Stimulated activated CD8-positive, alpha-beta memory T cell treated with anti-CD3 and anti-CD28 coated beads, Interleukin-4, amount 100 ng/mL, for 4 hours (primary cell): ENCODE data around the gene TMEM132C.

Experiments used
- DNase-seq, 2 donors: peaks; one replicate each; pipeline ENCODE4 v3.0.0-alpha.2; 2020; ENCODE audit warnings: low read depth in 2 of 2, low spot score in 1 of 2

TMEM132C gene

GRCh38 chr12:128288357-128288756 lies 21.4 kb downstream of the TMEM132C start:
- no peak for DNase-seq

DNA sequence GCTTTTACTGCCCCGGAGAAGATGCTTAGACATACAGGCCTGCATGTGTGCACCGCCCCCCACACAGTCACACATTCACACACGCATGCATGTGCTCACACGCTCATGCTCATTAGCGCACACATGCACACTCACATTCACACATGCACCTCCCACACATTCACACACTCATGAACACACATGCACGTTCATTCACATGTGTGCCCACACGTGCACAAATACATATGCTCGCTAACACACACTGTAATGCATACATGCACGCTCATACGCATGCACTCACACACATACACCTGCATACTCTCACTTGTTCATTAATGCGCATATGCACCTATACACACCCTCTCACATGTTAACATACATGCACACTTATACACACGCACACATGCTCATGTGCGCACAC lies 21.9 kb downstream of the TMEM132C start:
- DNase-seq, result no peak

DNA sequence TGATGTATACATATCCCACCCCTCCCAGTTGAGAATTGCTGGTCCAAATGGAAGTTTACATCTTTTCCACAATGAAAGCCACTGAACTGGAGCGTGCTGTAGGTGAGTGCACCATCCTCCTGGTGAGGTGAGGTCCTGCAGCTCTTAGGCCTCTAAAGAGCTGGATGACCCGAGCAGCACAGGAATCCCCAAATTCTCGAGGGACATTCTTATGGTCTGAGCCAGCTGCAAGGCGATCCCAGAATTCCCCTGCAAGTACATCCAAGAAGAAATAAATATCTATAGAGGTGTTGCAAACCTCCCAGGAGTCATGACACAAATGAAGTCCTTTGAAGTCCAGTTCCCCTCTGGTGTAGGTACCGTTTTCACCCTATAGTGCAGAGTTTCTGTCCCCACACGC lies 24.0 kb downstream of the TMEM132C start:
- no peak for DNase-seq

- DNase-seq, result no peak
These were observed 31.2 kb downstream of the TMEM132C start for GRCh38 chr12:128298091-128298748.

GRCh38 chr12:128305336-128305892 lies 38.4 kb downstream of the TMEM132C start:
- no peak for DNase-seq

DNA sequence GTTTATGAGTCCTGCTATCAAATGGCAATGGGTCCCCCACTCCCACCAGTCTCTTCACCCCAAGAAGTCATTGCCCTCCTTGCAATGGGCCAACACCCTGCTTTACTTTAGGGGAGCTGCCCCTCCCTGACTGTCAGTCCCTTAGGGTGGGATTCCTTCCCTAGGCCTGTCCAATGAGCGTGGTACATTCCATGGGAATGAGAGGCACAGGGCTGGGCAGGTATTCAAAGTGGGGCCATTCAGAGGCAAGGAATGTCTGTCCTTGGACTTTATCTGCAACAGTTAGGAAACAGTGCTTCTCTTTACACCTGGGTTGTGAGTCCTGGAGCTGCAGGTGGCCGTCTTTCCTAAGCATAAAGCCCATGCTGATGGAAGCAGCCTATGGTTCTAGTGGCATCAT lies 40.8 kb downstream of the TMEM132C start:
- DNase-seq, result no peak

- DNase-seq, result no peak
These were observed 45.7 kb downstream of the TMEM132C start for GRCh38 chr12:128312661-128313060.

DNA sequence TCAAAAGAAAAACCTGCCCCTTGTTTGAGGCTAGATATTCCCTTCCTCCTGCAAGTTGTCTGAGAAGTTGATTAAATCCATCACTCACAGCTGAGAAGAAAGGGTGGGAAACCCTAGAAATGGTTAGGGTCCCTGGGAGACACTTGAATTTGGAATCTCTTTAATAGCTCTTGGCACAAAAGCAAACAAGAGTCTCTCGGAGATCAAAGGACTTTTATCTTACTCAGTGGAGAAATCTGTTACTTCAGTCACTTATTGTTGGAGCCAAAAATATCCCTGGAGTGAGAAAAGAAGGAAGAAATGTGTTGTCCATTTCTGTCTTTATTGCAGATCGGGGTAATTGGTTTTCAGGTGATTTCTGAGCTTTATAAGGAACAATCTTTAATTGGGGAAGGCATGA lies 47.0 kb downstream of the TMEM132C start:
- DNase-seq, result no peak

- no peak for DNase-seq
These were observed 47.6 kb downstream of the TMEM132C start for GRCh38 chr12:128314611-128315010.

DNA sequence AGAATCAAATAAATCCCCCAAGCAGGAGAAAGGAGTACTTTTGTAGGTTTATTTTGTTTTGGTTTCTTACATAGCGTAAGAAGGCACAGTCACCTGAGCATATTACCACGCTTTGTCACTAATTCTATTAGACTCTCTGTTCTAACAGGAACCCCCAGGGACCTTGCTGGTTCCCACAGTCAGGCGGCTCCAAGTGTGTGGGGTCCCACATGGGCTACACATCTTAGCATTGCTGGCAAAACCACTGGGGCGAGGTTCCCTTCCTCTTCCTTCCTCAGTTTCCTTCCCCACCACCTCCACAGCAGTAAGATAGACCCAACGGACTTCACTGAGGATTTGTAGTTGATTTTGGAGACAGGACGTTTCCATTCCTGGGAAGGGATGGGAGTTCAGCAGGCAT lies 49.1 kb downstream of the TMEM132C start:
- DNase-seq, result no peak

- no peak for DNase-seq
These were observed 50.1 kb downstream of the TMEM132C start for GRCh38 chr12:128316973-128317526.

- no peak for DNase-seq
These were observed 51.4 kb downstream of the TMEM132C start for GRCh38 chr12:128318341-128318740.

DNA sequence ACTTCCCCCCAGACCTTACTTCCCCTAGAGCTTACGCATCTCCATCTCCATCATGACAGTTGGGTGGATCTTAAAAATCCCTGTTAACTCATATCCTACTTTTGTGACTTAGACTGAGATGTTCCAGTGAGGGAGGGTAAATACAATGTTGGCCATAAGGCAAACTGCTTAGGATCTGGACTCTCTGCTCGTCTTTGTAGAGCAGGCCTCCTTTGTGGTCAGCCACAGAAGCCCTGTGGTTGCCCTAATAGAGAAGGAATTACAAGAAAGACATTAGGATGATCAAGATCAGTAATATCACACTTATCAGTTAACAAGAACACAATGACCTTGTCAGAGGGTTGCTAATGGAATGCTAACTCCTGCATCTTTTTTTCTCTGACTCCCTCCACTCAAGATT lies 52.0 kb downstream of the TMEM132C start:
- no peak for DNase-seq

DNA sequence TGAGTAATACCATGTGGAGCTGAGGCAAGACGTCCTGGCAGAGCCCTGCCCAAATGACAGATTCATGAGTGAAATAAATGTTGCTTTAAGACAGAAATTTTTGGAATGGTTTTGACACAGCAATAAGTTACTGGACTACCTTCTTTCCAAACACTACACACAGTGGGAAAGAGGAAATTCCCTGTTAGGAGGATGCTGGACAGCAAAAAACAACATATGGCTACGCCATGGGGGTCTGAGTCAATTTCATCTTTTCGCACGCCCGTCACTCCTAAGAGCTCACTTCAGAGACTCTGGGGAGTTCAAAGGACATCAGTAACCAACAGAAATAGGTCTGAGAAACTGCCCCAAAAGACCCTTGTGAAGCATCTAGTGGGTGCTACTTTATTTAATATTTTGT lies 55.4 kb downstream of the TMEM132C start:
- DNase-seq, result no peak

- DNase-seq, result no peak
These were observed 56.4 kb downstream of the TMEM132C start for GRCh38 chr12:128323145-128323920.

DNA sequence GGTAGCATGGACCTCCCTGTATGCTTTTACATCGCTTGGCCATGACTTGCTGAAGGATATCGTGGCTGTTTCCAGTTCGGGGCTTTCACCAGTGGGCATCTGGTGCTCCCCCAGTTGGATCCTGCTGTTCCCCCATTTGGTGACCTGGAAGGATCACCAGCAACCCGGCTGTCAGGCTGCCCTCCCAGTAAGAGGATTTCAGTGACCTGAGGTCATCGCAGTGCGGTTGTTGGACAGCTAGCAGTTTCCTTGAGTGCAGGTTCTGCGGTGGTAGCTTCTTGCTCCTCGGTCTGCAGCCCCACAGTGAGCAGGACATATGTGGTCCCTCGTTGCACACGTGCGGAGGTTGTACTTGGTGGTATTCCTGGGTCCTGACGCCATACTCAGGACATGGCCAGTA lies 58.7 kb downstream of the TMEM132C start:
- DNase-seq, result no peak

GRCh38 chr12:128326406-128326805 lies 59.4 kb downstream of the TMEM132C start:
- no peak for DNase-seq

DNA sequence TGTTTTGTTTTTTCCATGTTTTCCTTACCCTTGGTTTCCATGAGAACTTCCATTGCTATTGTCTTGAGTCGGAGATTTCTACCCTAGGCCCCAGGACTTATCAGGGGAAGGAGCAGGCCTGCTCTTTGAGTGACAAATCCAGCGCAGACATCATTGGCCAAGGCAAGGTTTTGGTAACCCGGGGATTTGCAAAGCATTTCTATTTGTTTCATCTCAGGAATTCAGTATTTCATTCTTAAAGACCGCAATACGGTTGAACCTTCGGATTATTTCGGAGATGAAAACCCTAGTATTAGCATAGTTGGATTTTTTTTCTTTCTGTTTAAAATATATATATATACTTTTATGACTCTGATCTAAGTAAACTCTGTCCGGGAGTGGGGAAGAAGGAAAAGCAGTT lies 62.0 kb downstream of the TMEM132C start:
- DNase-seq, result no peak

GRCh38 chr12:128336204-128337070 lies 69.5 kb downstream of the TMEM132C start:
- no peak for DNase-seq

GRCh38 chr12:128337071-128337345 lies 70.0 kb downstream of the TMEM132C start:
- DNase-seq, result no peak

DNA sequence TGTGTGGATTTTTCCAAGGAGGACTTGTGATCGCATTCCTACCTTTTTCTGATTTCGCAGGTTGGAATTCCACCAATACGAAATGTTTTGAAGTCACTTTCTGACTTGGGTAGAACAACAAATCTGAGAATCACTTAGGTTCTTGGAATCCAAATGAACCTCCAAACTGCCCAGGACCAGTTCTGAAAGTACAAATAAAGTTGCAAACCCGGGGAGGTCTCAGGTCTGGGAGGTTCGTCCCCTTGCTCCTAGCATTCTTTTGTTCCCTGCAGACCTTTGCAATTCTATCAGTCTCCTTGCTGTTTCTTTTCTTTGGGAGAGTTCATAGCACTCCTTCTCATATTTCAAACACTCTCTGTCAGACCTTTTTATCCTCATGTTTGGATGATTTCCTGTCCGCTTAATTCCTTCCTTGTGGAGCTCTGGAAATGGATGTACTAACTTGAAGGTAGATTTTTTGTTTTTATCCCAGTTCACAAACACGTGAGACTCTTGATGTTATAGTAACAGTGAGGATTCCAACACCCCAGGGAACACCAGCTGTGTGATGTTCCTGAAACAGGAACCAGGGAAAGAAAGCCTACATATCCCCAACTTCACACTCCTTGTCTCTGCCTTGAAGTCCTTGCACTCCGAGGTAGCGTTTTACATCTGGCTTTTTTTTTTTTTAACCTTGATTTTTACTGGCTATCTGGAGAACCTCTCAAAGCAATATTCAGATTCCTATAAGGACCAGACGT lies 70.6 kb downstream of the TMEM132C start:
- DNase-seq, result no peak
